ENCODE data around the gene PAWR. TPM values are rescaled to one million over a fixed set of nuclear protein-coding genes. Genes with fewer than 3 reads are reported as not detected.
"Not testable (repeated sequence)": the region's sequence is repeated elsewhere in the genome, so short reads cannot be mapped to it uniquely, and the experiment has no call there.

Gene PAWR
- total RNA-seq, 1 donor from 2014 or later: 10.5 TPM

GRCh38 chr12:79546466-79547043 is 144.2 kb downstream of the PAWR start:
- Histone ChIP-seq H3K27me3 (ENCODE audit: low read depth) (no peaks in the 10 kb centered on the region), H3K27ac (replicated peaks) (no peak overlapping the region), H3K4me3 (no peak overlapping the region), H3K4me1 (peaks cover 15% of the 10 kb centered on the region), H3K36me3 (no peaks in the 10 kb centered on the region), H3K9me3 (replicated peaks) (no peaks in the 10 kb centered on the region)
- intact Hi-C loops (cut with micrococcal nuclease): no loop called here
- no peak for DNase-seq
- TF ChIP-seq CTCF (IDR thresholded peaks at IDR 0.05; ENCODE audit: borderline replicate concordance): no peak

GRCh38 chr12:79544439-79544838 is 146.3 kb downstream of the PAWR start:
- H3K9me3 ChIP-seq (replicated peaks); H3K27ac ChIP-seq (replicated peaks); H3K27me3 ChIP-seq (ENCODE audit: low read depth); H3K36me3 ChIP-seq; H3K4me3 ChIP-seq; DNase-seq; intact Hi-C loops (cut with micrococcal nuclease): not testable (repeated sequence)
- H3K4me1 ChIP-seq: peaks cover 15% of the 10 kb centered on the region

- intact Hi-C loops (cut with micrococcal nuclease): no loop called here
- no peak overlapping the region for H3K4me3 ChIP-seq
- no peak overlapping the region for H3K27ac ChIP-seq (replicated peaks)
- TF ChIP-seq CTCF (IDR thresholded peaks at IDR 0.05; ENCODE audit: borderline replicate concordance): no peak
- H3K36me3 ChIP-seq: no peaks in the 10 kb centered on the region
- H3K4me1 ChIP-seq: no peaks in the 10 kb centered on the region
- no peaks in the 10 kb centered on the region for H3K9me3 ChIP-seq (replicated peaks)
- no peak for DNase-seq
- no peaks in the 10 kb centered on the region for H3K27me3 ChIP-seq (ENCODE audit: low read depth)
These were observed 153.1 kb downstream of the PAWR start for GRCh38 chr12:79537675-79538074.

- no peak for DNase-seq
- no peak for TF ChIP-seq CTCF (IDR thresholded peaks at IDR 0.05; ENCODE audit: borderline replicate concordance)
- Histone ChIP-seq H3K36me3 (no peaks in the 10 kb centered on the region), H3K9me3 (replicated peaks) (no peaks in the 10 kb centered on the region), H3K27me3 (ENCODE audit: low read depth) (no peaks in the 10 kb centered on the region), H3K4me1 (no peaks in the 10 kb centered on the region), H3K27ac (replicated peaks) (no peak overlapping the region), H3K4me3 (no peak overlapping the region)
- intact Hi-C loops (cut with micrococcal nuclease): no loop called here
These were observed 155.0 kb downstream of the PAWR start for GRCh38 chr12:79535751-79536150.

Other genes starting within 250 kb of the PAWR start
- 42.8 TPM for gene PPP1R12A, start 244.1 kb upstream of the PAWR start, total RNA-seq

All from left ventricle myocardium inferior (tissue), 1 donor.